Right renal pelvis (tissue), 4 donors: ENCODE data around the gene PXT1. TPM values are rescaled to one million over a fixed set of nuclear protein-coding genes. Genes with fewer than 3 reads are reported as not detected.
"Not testable (repeated sequence)": the region's sequence is repeated elsewhere in the genome, so short reads cannot be mapped to it uniquely, and the experiment has no call there.

ENCODE experiments used
- DNase-seq, 4 donors: peaks; one replicate each; pipeline ENCODE4 v3.0.0-alpha.2; 2013; ENCODE audit warnings: low read depth in 4 of 4, low spot score in 3 of 4, missing footprints in 1 of 4
- polyA plus RNA-seq, 4 donors: library from polyadenylated mRNA; unstranded; fragments of 120-200 nt; gene quantifications; one replicate each; pipeline ENCODE4 v1.2.1, GENCODE V29; 2013; ENCODE audit not compliant: insufficient read length in 4 of 4

PXT1 gene
- polyA plus RNA-seq: under 1 TPM in 2 of 4 donors, not detected in 2; 0.05 to 0.11 TPM

- peak; percentile 78 to 87 (median 81) for DNase-seq
These were observed at the start of gene PXT1, which contains the start of gene KCTD20 for GRCh38 chr6:36442671-36443470. TSS of gene PXT1 (minus strand) at chr6:36442854. CDS start at chr6:36426082, 16,772 bp downstream. TSS of gene KCTD20 (plus strand) at chr6:36443000. CDS start at chr6:36470098, 27,098 bp downstream.

- no peak for DNase-seq
These were observed 49.4 kb upstream of the PXT1 start for GRCh38 chr6:36492092-36492491.

GRCh38 chr6:36491378-36491965 is 48.8 kb upstream of the PXT1 start:
- DNase-seq: no peak

- no peak for DNase-seq
These were observed 46.8 kb upstream of the PXT1 start for GRCh38 chr6:36489426-36489825.

GRCh38 chr6:36488221-36488620 is 45.6 kb upstream of the PXT1 start:
- DNase-seq: no peak

- no peak for DNase-seq
These were observed 45.0 kb upstream of the PXT1 start for GRCh38 chr6:36487698-36488097.

GRCh38 chr6:36484736-36485135 is 42.1 kb upstream of the PXT1 start:
- DNase-seq: no peak

GRCh38 chr6:36483326-36483725 is 40.7 kb upstream of the PXT1 start:
- not testable (repeated sequence) for DNase-seq

- no peak for DNase-seq
These were observed 36.6 kb upstream of the PXT1 start for GRCh38 chr6:36479256-36479655.

- no peak for DNase-seq
These were observed 35.4 kb upstream of the PXT1 start for GRCh38 chr6:36478051-36478526.

GRCh38 chr6:36469946-36470345 is 27.3 kb upstream of the PXT1 start:
- DNase-seq: no peak

- DNase-seq: no peak
These were observed 26.6 kb upstream of the PXT1 start for GRCh38 chr6:36469148-36469661.

- no peak for DNase-seq
These were observed 25.0 kb upstream of the PXT1 start for GRCh38 chr6:36467625-36468024.

GRCh38 chr6:36464233-36464632 is 21.6 kb upstream of the PXT1 start:
- DNase-seq: no peak

GRCh38 chr6:36463676-36464075 is 21.0 kb upstream of the PXT1 start:
- DNase-seq: no peak

GRCh38 chr6:36461646-36462045 is 19.0 kb upstream of the PXT1 start:
- DNase-seq: no peak

- no peak for DNase-seq
These were observed 18.3 kb upstream of the PXT1 start for GRCh38 chr6:36460916-36461315.

GRCh38 chr6:36459501-36459900 is 16.8 kb upstream of the PXT1 start:
- no peak for DNase-seq

- no peak for DNase-seq
These were observed 12.9 kb upstream of the PXT1 start for GRCh38 chr6:36455486-36456027.

- not testable (repeated sequence) for DNase-seq
These were observed 10.2 kb upstream of the PXT1 start for GRCh38 chr6:36452897-36453296.

GRCh38 chr6:36449173-36449572 is 6.5 kb upstream of the PXT1 start:
- DNase-seq: not testable (repeated sequence)
